Measurements from ENCODE around the gene COPA.

COPA gene

DNA sequence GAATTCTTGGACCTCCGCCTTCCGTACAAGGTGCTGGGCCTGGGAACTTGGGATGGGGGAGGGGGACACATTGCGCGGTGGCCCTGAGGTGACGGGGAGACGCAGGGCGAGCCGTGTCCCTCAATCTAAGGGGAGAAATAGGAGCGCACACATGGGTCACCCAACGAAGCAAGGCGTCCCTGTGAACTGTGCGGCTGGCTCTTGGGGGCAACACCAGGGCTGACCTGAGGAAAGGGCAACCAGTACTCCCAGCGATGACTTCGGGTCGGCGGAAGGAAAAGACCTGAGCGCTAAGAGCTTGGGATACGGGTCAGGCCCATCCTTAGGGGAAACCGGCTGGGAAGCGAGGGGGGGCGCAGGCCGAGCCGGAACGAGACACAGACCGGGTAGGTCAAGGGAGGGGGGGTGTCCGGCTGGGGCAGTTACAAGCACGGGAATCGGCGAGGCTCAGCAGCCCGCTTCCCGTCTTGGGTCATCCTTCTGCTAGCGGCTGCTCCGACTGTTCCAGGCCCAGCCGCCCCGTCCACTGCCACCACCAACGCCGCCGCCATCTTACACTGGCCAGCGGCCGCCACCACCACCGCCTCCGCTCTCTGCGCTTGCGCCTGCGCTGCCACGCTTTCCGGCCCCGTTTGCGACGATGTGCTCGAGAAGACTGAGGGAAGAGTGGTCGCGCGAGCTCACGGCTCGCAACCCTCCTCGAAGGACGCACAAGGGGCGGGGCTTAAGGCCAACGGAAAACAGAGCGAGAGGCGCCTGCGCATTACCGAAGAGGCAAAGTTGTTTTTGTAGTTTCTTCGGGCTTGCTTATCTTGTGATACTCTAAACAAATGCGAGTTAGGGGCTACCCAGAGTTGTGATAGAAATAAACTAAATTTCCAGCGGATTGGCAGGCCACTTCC lies 80.9 kb downstream of the COPA start, which contains the start of gene DCAF8:
TSS of gene DCAF8 (minus strand) at position 657 of the 902 bp plus-strand sequence. CDS start 18,541 bp downstream, outside the sequence.
- peak; percentile 97 for DNase-seq

DNA sequence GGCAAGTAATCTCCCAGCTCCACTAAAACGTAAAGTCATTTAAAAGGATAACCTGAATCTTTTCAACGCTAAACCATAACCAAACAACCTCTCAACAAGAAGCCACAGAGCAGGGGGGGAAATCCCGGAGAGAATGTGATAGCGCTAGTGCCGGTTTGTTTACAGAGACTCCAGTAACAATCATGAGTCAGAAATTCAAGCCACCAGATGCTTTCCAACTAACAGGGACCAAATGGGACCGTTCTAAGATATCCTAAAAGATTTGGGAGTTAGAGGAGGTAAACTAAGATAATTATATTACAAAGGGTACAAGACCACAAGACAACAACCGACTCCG lies 81.5 kb downstream of the COPA start:
- peak; percentile 78 for DNase-seq

DNA sequence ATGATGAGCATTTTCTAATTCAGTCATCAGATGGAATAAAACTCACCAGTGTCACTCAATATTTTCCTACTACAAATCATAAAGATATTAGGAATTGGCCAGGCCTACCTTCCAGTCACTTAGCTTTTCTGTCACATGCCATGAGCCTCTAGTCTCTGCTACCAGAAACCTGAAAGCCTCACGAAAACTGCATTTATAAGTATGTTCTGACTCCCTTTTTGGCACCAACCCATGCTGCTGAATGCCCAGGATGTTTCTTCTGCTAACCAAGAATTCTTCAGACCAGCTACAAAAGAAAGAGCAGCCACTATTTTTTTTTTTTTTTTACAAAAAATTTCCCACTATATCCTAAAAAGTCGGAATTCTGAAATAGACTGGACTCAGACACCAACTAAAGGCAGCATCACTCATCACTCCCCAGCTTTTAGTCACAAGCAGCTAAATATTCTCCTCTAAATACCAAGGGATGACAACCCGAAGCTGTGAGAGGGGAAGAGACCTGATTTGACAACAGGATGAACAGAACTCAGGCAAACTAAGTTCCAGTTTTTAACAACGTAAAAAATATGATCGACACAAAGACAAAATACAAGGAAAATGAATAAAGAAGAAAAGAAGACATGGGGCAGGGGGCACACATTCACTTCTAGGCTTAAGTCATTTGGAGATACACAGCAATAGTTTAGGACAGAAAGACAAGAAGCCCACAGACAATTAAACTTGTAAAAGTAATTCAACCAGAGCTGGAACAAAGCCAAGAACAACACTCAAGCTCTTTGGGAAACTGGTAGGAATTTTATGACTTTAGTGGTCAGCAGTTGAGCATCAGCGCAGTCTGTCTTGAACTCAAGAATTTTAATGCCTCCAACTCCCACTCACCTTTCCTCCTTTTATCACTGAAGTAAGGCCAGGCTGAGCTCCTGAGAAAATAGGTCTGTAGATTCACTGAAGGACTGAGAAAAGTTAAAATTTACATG lies 82.4 kb downstream of the COPA start:
- DNase-seq, result no peak

DNA sequence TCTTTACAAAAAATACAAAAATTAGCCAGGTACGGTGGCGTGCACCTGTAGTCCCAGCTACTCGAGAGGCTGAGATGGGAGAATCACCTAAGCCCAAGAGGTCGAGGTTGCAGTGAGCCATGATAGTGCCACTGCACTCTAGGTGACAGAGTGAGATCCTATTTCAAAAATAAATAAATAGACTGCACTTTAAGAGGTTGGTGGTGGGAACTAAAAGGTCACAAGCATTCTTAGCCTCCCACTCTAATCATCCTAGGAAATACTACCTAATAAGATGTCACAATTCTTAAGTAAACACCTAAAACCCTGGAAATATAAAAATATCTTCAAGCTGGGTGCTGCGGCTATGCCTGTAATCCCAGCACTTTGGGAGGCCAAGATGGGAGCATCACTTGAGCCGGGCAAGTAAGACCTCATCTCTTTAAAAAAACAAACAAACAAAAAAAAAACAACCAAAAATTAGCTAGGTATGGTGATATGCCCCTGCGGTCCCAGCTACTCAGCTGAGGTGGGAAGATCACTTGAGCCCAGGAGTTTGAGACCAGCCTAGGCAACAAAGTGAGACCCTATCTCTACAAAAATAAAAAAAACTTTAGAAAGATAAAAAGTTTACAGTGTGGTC lies 84.8 kb downstream of the COPA start:
- no peak for DNase-seq

DNA sequence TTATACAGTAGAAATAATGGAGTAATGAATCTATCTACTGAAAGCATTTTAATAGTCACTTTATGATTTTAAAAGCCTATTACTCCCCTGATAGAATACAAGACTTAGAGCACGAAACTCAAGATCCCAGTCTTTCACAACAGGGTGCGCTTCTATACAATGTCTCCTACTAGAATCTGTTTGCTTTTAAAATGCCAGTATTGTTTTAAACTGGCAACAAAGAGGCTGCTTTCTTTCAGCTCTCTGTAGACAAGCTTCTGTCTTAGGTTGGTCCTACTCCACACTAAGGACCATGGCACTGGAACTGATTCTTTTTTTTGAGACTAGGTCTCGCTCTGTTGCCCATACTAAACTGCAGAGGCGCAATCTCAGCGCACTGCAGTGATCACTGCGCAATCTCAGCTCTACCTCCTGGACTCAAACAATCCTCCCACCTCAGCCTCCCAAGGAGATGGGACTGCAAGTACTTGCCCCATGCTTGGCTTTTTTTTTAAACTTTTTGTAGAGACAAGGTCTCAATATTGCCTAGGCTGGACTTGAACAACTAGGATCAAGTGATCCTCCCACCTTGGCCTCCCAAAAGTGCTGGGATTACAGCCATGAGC lies 85.5 kb downstream of the COPA start:
- DNase-seq, result no peak

DNA sequence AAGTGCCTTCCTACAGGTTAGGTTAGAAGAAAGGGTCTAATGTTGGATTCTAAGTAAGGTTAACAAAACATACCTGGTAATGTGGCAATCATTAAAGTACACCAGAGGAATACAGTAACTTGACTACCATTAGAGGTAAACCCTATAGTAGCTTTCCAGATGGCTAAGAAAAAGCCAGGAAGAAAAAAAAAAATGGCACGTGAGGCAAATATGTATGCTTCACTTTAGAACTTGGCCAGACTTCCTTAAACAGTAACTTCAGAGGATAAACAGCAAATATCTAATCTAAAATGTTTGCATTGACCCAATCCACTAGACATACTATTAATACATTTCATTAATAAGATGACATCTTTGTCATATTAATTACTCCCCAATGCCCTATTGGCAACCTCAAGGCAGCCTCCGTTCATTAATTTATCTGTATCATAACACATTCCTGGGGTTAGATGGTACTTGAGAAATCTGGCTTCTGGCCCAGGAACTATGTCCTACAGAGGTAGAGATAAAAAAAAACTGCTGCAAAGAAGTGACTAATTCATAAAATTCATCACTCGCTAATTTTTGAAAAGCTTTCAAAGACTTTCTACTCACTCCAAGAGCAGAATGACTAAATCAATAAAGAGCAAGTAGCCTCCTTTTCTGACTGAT lies 86.5 kb downstream of the COPA start:
- DNase-seq, result no peak

DNA sequence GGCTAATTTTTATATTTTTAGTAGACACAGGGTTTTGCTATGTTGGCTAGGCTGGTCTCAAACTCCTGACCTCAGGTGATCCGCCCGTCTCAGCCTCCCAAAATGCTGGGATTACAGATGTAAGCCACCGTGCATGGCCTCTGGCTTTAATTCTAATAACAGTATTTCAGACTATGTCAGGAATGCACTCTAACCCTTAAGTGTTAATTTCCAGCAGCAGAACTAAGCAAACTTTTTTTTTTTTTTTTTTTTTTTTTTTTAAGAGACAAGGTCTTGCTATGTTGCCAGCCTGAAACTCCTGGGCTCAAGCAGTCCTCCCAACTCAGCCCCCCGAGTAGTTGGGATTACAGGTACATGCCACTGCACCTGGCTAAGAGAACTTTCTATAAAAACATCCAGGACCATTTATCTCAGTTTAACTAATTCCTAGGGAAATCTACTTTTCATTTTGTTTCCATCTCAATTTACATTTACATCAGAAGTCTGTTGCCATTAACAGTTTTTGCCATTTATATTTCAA lies 87.2 kb downstream of the COPA start:
- DNase-seq, result no peak

DNA sequence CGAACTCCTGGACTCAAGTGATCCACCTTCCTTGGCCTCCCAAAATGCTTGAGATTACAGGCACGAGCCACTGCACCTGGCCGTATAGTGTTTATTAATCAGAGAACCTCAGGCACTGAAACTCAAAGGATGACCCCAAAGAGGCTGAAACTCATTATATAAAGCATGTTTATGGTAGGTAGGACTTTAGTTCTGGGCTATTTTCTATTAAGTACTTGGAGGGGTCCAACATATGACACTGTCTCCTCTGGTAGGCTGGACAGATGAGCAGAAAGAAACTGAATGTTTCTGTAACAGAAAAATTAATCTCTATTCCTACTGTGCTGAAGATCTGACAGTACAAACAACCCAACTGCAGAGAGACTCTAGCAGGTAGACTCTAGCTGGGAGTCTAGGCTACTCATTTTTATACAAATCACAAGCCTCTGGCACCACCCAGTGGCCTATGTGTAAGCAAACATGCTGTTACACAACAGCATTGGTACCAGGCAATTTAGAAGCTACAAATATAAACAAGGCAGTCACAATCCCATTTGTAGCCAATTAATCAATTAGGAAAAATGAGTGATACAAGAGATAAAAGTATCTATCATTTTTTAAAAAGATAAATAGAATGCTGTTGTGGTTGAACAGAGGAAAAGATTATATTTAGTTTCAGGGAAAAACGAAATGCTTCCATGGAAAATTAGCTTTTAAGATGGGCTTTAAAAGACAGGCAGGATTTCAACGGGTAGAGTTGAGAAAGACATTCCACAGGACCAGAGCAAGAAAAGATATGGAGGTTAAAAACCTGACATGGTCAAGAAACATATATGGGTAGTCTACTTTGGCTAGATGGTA lies 91.1 kb downstream of the COPA start:
- DNase-seq, result no peak

DNA sequence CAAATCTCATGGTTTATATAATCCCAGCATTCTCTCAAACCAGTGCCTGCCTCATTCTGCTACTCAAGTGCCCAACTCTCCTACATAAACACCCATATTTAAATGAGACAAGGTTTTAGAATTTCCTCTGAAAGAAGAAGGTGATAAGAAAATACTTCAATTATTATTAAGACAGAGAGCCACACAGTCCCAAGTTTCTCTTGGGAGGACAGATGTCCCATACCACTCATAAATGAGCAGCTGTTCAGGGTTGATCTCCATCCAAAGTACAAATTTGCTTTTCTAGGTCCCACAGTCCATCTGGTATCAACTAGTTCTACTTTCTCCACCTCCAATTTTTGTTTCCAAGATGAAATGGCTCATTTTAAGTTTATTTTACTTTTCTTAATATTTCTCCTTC lies 92.0 kb downstream of the COPA start:
- DNase-seq, result no peak

DNA sequence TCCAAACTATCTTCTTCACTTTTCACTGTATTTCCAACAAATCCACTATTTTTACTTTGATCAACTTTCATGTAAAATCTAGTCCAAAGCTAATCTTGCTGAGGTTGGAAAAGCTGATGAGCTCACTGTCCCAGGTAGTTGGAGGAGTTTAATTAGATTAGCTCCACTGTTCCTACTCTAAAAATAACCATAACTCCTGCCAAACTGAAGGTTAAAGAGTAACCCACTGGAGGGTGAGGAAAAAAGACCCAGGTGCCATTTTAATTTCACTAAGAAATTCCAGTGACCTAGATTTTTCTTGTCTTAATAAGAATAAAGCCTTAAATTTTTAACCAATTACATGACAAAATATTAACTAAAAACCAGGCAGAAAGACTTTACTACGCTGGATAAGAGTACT lies 96.0 kb downstream of the COPA start:
- DNase-seq, result no peak

DNA sequence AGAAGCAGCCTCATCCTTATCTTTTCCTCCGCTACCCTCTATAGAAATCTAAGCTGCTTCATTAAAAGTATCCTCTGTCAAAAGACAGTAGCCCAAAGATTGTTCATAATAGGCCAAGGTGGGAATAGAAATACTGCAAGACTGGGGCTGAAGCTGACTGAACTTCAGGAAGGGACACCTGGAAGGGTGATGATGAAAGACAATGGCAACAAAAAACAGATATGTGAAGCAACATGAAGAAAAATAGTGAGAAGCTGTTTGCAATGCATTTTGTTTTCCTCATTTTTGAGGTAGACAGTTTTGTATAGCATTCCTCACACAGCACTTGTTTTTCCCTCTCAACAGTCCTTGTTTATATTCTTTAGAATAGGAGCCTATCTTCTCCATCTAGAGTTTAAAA lies 97.6 kb downstream of the COPA start:
- DNase-seq, result no peak

DNA sequence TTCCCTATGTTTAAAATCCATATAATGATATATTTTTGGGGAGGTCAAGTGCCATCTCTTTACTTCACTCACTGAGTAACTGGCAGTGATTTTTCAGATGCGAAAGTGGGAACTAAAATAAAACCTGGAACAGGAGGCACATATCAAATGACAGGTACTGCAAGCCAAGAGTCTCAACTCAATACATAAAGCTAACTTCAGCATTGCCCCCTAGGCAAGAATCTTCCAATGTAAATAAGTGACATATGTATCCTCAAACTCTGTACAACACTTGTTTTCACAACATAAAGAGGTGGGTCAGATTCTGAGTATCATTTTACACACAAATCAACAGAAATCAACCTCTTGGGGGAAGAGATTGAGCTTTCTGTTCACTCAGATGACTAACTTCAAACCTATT lies 98.8 kb downstream of the COPA start:
- no peak for DNase-seq

DNA sequence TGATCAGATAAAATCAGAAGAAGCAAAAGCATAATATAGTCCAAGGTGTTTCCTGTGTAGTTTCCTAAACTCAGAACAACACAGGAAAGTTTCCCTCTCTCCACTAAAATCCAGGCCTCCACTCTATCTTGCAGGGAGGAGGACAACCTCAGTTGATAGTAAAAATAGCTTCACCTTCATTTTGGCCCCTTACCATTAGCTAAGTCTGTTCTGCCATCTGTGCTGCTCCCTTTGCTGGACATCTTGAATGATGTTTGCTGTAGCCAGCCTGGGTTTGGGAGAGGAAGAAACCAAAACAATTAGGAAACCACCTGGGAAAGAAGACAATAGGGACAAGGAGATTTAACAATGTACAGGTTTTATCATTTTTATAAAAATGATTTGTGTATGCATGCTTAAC lies 99.3 kb downstream of the COPA start:
- DNase-seq, result no peak

DNA sequence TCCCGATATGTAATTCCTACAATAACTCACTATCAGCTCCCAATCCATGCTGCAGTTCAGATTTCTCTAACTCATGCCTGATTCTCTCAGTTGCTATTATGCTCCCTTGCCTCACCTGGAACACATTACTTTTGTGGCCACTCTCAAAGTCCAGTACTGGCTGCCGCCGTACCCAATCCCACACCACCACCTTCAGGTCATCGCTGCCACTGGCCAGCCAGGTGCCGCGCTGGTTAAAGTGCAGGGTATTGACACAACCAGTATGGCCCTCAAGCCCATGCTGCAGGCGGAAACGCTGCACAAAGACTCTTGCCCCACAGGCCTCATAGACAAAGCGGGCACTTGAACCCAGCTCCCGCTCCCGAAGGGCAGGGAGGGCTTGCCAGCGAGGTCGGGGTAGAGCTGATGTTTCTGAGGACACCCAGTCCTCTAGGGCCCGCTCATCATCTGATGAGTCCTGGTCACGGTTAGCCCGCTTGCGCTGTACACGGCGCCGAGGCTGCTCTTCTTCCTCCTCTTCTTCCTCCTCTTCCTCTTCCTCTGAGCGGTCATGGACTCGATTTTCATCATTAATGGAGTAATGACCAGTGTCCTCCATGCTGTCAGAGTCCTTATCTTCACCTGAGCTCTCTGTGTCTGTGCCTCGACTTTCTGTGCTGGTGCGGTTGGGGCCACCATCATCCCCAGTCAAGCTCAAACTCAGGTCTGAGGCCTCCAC lies 103.3 kb downstream of the COPA start:
- DNase-seq, result no peak
